HG03108 (cell line): ENCODE results near the gene FAM241A.
"Not testable (repeated sequence)": the region's sequence is repeated elsewhere in the genome, so short reads cannot be mapped to it uniquely, and the experiment has no call there.

Experiments used
- ATAC-seq: cut with Tn5 transposase; IDR thresholded peaks from one replicate; pipeline ENCODE4 v1.9.1; 2021; ENCODE audit warnings: moderate library complexity; ENCODE audit not compliant: unreplicated experiment

Gene FAM241A

DNA sequence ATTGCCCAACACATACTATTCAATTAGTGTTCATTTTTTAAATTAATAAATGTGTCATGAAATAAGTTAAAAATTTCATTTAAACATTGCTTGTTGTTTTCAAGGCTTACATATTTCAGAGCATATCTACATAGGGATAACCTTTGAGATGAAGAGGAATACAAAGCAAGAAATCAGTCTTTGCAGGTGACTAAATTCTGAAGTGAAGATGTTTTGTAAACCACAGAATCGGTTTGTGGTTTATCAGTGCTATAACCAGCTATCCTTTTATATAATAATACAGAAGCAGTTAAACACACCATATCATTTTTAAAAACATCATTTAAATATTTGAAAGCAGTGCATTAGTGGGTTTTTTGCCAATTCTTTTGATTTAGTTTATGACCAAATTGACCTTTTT lies 26.9 kb downstream of the FAM241A start:
- ATAC-seq, result peak; percentile 48

GRCh38 chr4:112173593-112174558 lies 28.6 kb downstream of the FAM241A start:
- ATAC-seq, result no peak

GRCh38 chr4:112175840-112176239 lies 30.6 kb downstream of the FAM241A start:
- no peak for ATAC-seq

- no peak for ATAC-seq
Measured at GRCh38 chr4:112176596-112176995, 31.3 kb downstream of the FAM241A start.

- ATAC-seq, result not testable (repeated sequence)
Measured at GRCh38 chr4:112178741-112179140, 33.5 kb downstream of the FAM241A start.

- no peak for ATAC-seq
Measured at GRCh38 chr4:112181358-112182000, 36.2 kb downstream of the FAM241A start.

GRCh38 chr4:112182604-112183003 lies 37.4 kb downstream of the FAM241A start:
- ATAC-seq, result no peak

- no peak for ATAC-seq
Measured at GRCh38 chr4:112183252-112183651, 38.0 kb downstream of the FAM241A start.

- ATAC-seq, result no peak
Measured at GRCh38 chr4:112184438-112184837, 39.2 kb downstream of the FAM241A start.

- ATAC-seq, result no peak
Measured at GRCh38 chr4:112185334-112185733, 40.1 kb downstream of the FAM241A start.

GRCh38 chr4:112185740-112186670 lies 40.8 kb downstream of the FAM241A start:
- ATAC-seq, result no peak

DNA sequence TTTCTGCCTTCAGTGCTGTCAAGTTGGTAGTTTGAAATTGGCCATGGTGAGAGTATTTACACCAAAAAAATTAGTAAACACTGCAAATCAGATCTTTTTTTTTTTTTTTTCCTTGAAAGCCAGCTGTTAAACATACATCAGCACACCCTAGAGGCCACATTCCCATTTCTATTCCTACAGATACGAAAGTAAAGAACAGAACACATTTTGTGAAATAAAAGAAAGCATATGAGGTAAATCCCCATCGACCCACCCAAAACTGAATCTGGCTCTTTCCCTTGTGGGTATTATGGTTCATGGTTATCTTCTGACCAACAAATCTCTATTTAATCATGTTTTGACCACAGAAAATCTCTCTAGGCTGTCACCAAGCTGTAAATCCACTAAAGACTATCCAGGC lies 44.5 kb downstream of the FAM241A start:
- no peak for ATAC-seq

- ATAC-seq, result no peak
Measured at GRCh38 chr4:112190684-112191083, 45.4 kb downstream of the FAM241A start.

DNA sequence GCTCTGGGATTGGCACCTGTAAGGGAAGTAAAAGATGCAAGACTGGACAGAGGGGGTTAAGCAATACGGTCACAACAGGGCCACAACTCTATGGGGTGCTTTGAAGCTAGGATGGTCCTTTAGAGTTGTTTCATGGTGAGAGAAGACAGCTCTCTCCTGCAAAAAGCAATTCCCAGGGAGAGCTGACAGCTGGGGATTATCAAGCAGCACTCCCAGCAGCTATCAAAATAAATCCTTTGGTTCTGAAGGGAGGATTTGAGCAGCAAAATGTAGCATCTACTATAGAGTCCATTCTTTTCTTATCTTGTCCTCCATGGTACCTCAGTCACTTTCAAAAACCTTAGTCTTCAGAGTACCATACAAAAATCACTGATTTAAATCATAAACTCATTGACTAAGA lies 51.2 kb downstream of the FAM241A start:
- ATAC-seq, result no peak

DNA sequence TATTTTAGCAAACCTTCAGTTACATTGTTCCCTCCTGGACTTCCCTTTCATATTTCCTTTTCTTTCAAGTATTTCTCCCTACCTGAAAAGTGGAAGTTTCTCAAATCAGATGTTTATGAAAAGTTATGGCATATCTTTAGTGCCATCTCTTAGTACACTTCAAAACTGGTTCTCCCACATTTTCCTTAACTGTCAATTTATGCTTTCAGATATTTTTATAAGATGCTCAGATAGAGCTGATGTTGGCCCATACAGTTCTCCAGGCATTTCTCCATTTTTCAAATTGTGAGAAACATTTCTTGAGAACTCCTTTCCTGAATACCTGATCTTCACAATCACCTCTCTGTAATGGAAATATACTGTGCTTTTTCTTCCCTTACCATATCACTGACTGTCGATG lies 53.8 kb downstream of the FAM241A start:
- no peak for ATAC-seq

DNA sequence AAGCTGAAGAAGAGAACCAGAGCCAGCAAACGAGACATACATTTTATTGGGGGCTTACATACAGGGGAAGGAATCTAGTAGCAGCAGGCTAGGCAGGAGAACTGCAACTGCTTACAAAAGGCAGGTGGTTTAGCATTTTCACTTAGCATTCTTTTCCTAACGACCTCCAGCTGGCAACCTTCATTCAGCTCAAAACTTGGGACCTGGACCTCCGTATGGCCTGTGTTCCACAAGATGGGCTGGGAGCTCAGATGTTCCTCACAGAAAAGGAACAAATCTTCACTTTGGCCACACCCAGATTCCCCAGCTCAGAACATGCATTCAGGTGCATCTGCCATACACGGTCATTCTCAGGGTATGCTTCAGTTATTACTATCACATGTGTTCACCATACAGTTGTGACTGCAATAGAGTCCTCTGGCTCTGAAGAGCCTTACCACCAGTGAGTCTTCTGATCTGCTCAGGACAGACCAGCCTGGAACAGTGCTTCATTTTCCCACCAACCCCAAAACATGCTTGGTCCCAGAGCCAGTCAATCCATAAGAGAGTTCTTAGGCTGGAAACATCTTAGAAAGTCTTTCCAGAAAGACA lies 56.8 kb downstream of the FAM241A start:
- no peak for ATAC-seq

DNA sequence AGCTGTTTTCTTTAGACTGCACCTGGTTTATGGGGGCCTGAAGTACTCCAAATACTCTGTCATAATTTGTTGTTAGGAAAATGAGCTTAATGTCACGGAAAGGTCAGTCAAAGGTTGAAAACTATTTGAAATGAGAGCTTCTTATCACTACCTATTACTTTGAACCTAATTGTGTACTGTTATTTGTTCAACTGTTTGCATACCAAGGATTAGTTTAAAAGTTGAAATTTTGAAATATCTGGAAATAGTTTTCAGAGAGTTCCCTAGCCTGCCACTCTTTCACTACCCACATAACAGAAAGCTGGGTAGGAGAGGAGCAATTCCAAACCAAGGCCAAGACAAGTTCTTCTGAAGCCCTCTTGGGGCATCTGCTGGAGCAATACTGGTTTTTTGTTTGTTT lies 58.3 kb downstream of the FAM241A start:
- no peak for ATAC-seq

DNA sequence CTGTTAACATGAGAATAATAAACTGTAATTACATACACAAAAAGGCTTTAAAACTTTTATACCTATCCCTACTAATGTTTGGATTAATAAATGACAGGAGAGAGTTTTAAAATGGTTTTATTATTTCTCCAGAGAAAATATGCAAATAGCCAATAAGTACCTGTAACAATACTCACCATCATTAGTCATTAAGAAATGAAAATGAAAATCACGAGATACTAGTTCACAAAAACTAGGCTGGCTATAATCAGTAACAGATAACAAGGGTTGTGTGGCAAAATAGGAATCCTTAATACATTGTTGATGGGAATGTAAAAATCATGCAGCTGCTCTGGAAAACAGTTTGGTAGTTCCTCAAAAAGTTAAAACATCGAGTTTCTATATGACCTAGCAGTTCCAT lies 61.2 kb downstream of the FAM241A start:
- ATAC-seq, result no peak

GRCh38 chr4:112208137-112209095 lies 63.2 kb downstream of the FAM241A start:
- ATAC-seq, result not testable (repeated sequence)

DNA sequence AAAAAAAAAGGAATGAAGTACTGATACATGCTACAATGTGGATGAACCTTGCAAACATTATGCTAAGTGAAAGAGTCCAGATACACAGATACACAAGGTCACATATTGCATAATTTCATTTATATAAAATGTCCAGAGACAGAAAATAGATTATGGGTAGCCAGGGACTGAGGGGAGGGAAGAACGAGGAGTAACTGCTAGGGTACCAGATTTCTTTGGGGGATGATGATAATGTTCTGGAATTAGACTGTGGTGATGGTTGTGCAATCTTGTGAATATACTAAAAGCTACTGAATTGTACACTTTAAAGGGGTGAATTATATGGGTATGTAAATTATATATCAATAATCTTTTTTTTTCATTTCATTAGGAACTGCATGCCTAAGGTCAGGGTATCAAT lies 65.5 kb downstream of the FAM241A start:
- ATAC-seq, result no peak
